ENCODE data around the gene PATL1. TPM values are rescaled to one million over a fixed set of nuclear protein-coding genes. Genes with fewer than 3 reads are reported as not detected.

The PATL1 gene
- polyA plus RNA-seq, 1 donor (not counting 4 experiments of a cell fraction or from before 2014, with no cell fraction given) = 31.1 TPM

DNA sequence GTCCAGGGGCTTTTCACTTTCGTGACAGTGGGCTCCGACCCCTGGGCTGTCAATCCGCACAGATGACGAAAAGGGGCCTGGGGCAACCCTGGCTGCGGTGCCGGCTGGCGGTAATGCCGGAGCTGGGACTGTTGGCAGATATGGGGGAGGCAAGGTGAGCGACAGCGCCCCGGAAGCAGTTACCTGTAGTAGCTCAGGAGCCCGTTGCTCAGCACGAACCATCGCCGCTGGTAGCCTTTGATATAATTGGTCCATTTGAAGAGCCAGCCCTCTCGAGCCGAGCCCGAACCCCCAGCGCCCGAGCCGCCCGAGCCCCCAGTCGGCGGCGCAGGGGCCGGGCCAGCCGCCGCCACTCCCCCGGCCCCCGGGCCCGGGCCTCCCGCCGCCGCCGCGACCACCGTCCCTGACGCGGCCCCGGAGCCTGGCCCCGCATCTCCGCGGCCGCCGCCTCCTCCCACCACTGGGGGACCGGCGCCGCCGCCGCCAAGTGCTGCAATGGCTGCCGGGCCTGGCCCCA is 53.7 kb downstream of the PATL1 start:
- peaks cover 2% of the 10 kb centered on the region for H3K9me1 ChIP-seq (ENCODE audit: control insufficient read depth, extremely low read depth, insufficient read depth, low read length)
- no peak for DNase-seq (ENCODE audit: low read depth, low spot score)
- peaks cover 2% of the 10 kb centered on the region for H4K20me1 ChIP-seq (ENCODE audit: control insufficient read depth, extremely low read depth, insufficient read depth, low read length)
- H3K9me3 ChIP-seq (ENCODE audit: control insufficient read depth, low read depth, low read length) = no peaks in the 10 kb centered on the region
- peaks cover 3 to 6% of the 10 kb centered on the region in 2 experiments for H3K36me3 ChIP-seq (ENCODE audit: control insufficient read depth in 2 of 2, extremely low read depth in 1 of 2, insufficient read depth in 2 of 2, low read length in 2 of 2)
- dilution Hi-C loops (cut with MboI; ENCODE audit: extremely low pct_ligation_motif_present, low sequenced_read_pairs) = no loop called here
- H3K27ac ChIP-seq (ENCODE audit: control insufficient read depth, insufficient read depth, low read length) = peak overlapping the region; percentile 65
- H3K4me3 ChIP-seq (ENCODE audit: control insufficient read depth in 2 of 3, extremely low read depth in 1 of 3, insufficient read depth in 2 of 3, low read depth in 1 of 3, low read length in 3 of 3) = peak overlapping the region; percentile 71 to 96 (median 81)
- H3K27me3 ChIP-seq (ENCODE audit: control insufficient read depth, extremely low read depth, insufficient read depth, low read length) = no peaks in the 10 kb centered on the region
- peaks cover 35% of the 10 kb centered on the region for H3K4me1 ChIP-seq (ENCODE audit: control insufficient read depth, extremely low read depth, insufficient read depth, low read length)
- no peak for FAIRE-seq
- peaks cover 49% of the 10 kb centered on the region for H3K79me2 ChIP-seq (ENCODE audit: control insufficient read depth, insufficient read depth, low read length)
- H3K4me2 ChIP-seq (ENCODE audit: control insufficient read depth, extremely low read depth, insufficient read depth, low read depth, low read length) = peak overlapping the region; percentile 97
- TF ChIP-seq, protein P1, sequence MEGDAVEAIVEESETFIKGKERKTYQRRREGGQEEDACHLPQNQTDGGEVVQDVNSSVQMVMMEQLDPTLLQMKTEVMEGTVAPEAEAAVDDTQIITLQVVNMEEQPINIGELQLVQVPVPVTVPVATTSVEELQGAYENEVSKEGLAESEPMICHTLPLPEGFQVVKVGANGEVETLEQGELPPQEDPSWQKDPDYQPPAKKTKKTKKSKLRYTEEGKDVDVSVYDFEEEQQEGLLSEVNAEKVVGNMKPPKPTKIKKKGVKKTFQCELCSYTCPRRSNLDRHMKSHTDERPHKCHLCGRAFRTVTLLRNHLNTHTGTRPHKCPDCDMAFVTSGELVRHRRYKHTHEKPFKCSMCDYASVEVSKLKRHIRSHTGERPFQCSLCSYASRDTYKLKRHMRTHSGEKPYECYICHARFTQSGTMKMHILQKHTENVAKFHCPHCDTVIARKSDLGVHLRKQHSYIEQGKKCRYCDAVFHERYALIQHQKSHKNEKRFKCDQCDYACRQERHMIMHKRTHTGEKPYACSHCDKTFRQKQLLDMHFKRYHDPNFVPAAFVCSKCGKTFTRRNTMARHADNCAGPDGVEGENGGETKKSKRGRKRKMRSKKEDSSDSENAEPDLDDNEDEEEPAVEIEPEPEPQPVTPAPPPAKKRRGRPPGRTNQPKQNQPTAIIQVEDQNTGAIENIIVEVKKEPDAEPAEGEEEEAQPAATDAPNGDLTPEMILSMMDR (optimal IDR thresholded peaks at IDR 0.05 in 1 of 3, IDR thresholded peaks at IDR 0.05 in 1 of 3, conservative IDR thresholded peaks at IDR 0.05 in 1 of 3; ENCODE audit: extremely low read depth in 1 of 3, insufficient read depth in 2 of 3, low read length in 3 of 3) = no peak
- no peak for TF ChIP-seq EZH2 (IDR thresholded peaks at IDR 0.05; ENCODE audit: low read length)
- H2AFZ ChIP-seq (ENCODE audit: control insufficient read depth, low read length) = peak overlapping the region; percentile 24
- H3K9ac ChIP-seq (ENCODE audit: control insufficient read depth, extremely low read depth, insufficient read depth, low read length) = peak overlapping the region; percentile 77

DNA sequence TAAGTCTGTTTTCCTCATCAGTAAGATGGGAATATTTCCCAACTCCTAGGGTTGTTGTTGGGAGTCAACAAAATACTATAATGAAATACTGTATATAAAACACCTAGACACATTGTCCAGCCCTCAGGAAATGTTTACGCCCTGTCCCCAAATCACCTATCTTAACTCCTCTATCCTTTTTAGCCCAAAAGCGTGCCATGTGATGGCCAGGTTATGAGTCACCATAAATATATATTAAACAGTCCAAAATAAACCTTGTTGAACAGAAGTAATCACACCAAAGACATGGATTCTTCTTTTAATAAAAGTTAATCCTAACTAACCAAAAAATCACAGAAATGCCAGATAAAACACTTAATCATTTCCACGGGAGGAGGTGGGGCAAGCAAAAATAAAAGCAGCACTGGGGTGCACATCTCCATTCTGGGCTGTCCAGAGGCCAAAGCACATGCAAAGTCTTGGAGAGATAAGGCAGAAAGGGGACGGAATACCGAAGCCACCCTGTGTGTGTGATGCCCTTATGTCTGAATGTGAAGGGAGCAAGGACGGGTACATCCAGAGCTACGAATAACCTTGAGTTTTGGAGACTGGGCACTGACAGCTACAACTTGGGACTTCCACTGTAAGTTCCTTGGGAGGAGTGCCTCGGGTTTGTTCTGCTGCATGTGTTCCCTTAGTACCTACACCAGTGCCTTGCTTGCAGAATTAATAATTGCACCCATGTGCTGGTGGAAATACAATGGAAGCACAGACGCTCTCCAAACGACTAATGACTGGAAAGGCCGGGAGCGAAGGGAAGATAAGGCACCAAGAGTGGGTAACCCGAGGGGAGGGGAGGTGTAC is 54.3 kb downstream of the PATL1 start:
- TF ChIP-seq, protein P1 (optimal IDR thresholded peaks at IDR 0.05 in 1 of 3, IDR thresholded peaks at IDR 0.05 in 1 of 3, conservative IDR thresholded peaks at IDR 0.05 in 1 of 3; ENCODE audit: extremely low read depth in 1 of 3, insufficient read depth in 2 of 3, low read length in 3 of 3) = no peak
- TF ChIP-seq EZH2 (IDR thresholded peaks at IDR 0.05; ENCODE audit: low read length) = no peak
- no peaks in the 10 kb centered on the region for H3K9me3 ChIP-seq (ENCODE audit: control insufficient read depth, low read depth, low read length)
- H3K27ac ChIP-seq (ENCODE audit: control insufficient read depth, insufficient read depth, low read length) = peak overlapping the region; percentile 65
- H3K9ac ChIP-seq (ENCODE audit: control insufficient read depth, extremely low read depth, insufficient read depth, low read length) = peak overlapping the region; percentile 77
- peaks cover 2% of the 10 kb centered on the region for H4K20me1 ChIP-seq (ENCODE audit: control insufficient read depth, extremely low read depth, insufficient read depth, low read length)
- H3K9me1 ChIP-seq (ENCODE audit: control insufficient read depth, extremely low read depth, insufficient read depth, low read length) = peaks cover 2% of the 10 kb centered on the region
- peak overlapping the region; percentile 71 to 96 (median 81) for H3K4me3 ChIP-seq (ENCODE audit: control insufficient read depth in 2 of 3, extremely low read depth in 1 of 3, insufficient read depth in 2 of 3, low read depth in 1 of 3, low read length in 3 of 3)
- H3K79me2 ChIP-seq (ENCODE audit: control insufficient read depth, insufficient read depth, low read length) = peaks cover 51% of the 10 kb centered on the region
- DNase-seq (ENCODE audit: low read depth, low spot score) (no peak), FAIRE-seq (no peak)
- H3K4me2 ChIP-seq (ENCODE audit: control insufficient read depth, extremely low read depth, insufficient read depth, low read depth, low read length) = peak overlapping the region; percentile 97
- H3K36me3 ChIP-seq (ENCODE audit: control insufficient read depth in 2 of 2, extremely low read depth in 1 of 2, insufficient read depth in 2 of 2, low read length in 2 of 2) = peaks cover 5 to 6% of the 10 kb centered on the region in 2 experiments
- dilution Hi-C loops (cut with MboI; ENCODE audit: extremely low pct_ligation_motif_present, low sequenced_read_pairs) = no loop called here
- peak overlapping the region; percentile 7 for H2AFZ ChIP-seq (ENCODE audit: control insufficient read depth, low read length)
- H3K4me1 ChIP-seq (ENCODE audit: control insufficient read depth, extremely low read depth, insufficient read depth, low read length) = peaks cover 35% of the 10 kb centered on the region
- H3K27me3 ChIP-seq (ENCODE audit: control insufficient read depth, extremely low read depth, insufficient read depth, low read length) = no peaks in the 10 kb centered on the region
